NCI-H146 treated with DMSO at 0.1 percent for 48 hours (cell line): Measurements from ENCODE around the gene PCDHGA6.
"Not testable (repeated sequence)": the region's sequence is repeated elsewhere in the genome, so short reads cannot be mapped to it uniquely, and the experiment has no call there.

Experiments used
- DNase-seq: peaks from one replicate; lab custom pipeline; 2025; ENCODE audit not compliant: unreplicated experiment; lab: John Stamatoyannopoulos, UW

PCDHGA6 gene

DNA sequence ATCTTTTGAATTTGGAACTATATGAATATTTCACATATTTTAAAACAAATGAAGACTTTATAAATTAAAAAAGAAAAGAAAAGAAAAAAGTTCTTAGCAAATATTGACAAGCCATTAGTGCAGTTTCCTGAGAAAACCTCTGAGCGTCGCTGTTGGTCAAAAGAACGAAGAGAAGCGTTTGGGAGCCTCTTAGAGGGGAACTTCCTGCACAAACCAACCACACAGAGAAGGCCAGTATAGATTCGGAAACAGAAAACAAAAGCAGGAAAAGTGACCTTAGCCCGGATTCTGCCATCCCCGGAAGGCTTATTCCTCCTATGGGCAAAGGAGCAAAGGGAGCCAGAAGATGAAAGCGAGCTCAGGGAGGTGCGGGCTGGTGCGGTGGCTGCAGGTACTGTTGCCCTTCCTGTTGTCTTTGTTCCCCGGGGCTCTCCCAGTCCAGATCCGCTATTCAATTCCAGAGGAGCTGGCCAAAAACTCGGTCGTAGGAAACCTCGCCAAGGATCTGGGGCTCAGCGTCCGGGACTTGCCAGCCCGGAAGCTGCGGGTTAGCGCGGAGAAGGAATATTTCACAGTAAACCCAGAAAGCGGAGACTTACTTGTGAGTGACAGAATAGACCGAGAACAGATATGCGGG is 13.8 kb upstream of the PCDHGA6 start, which contains the start of gene PCDHGB2:
Gene PCDHGB2 (plus strand): TSS at position 205 of the 637 bp plus-strand sequence. CDS start 142 bp downstream, at position 347.
- DNase-seq, result no peak

DNA sequence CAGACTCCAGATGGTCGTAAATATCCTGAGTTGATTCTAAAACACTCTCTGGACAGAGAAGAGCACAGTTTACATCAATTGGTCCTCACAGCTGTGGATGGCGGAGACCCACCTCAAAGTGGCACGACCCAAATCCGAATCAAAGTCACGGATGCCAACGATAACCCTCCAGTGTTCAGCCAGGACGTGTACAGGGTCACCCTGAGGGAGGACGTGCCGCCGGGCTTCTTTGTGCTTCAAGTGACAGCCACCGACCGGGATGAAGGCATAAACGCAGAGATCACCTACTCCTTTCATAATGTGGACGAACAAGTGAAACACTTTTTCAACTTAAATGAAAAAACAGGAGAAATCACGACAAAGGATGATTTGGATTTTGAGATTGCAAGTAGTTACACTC is 13.0 kb upstream of the PCDHGA6 start:
- DNase-seq, result no peak

DNA sequence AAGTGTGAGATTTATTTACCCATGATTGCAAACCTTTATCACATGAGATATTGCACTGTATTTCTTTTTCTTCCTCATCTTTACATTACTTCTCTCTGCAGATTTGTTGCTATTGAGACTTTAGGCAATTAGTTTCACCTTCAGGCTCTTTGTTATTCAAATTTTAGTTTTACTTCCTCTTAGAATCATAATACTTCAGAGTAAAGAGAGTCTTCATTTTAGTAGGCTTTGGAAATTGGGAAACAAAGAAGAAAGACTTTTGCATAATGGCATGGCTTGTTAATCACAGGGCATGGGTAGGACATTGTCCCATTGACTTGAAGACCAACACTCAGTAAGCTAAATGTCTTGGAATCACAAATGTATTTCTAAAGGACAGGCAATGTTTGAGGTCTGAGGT is 11.0 kb upstream of the PCDHGA6 start:
- DNase-seq, result no peak

DNA sequence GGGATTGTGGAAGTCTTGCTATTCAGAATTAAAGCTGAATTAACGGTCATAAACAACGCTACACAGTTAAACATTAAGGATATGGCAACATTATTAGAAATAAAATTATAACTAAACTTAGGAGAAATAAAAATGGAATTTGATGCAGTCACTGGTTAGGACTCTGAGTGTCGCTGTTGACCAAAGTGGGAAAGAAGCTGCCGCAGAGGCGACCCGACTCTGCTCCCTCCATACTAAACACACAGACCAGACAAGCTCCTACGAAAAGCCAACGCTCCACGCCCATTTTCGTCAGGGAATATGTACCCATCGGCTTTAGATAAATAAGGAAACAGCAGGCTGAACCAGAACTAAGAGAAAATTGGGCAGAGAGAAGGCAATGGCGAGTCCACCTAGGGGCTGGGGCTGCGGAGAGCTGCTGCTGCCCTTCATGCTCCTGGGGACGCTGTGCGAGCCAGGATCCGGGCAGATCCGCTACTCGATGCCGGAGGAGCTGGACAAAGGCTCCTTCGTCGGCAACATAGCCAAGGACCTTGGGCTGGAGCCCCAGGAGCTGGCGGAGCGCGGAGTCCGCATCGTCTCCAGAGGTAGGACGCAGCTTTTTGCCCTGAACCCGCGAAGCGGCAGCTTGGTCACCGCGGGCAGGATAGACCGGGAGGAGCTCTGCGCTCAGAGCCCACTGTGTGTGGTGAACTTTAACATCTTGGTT is 9.6 kb upstream of the PCDHGA6 start, which contains the start of gene PCDHGA5:
Gene PCDHGA5 (plus strand): TSS at position 211 of the 709 bp plus-strand sequence. CDS start 169 bp downstream, at position 380.
- no peak for DNase-seq

DNA sequence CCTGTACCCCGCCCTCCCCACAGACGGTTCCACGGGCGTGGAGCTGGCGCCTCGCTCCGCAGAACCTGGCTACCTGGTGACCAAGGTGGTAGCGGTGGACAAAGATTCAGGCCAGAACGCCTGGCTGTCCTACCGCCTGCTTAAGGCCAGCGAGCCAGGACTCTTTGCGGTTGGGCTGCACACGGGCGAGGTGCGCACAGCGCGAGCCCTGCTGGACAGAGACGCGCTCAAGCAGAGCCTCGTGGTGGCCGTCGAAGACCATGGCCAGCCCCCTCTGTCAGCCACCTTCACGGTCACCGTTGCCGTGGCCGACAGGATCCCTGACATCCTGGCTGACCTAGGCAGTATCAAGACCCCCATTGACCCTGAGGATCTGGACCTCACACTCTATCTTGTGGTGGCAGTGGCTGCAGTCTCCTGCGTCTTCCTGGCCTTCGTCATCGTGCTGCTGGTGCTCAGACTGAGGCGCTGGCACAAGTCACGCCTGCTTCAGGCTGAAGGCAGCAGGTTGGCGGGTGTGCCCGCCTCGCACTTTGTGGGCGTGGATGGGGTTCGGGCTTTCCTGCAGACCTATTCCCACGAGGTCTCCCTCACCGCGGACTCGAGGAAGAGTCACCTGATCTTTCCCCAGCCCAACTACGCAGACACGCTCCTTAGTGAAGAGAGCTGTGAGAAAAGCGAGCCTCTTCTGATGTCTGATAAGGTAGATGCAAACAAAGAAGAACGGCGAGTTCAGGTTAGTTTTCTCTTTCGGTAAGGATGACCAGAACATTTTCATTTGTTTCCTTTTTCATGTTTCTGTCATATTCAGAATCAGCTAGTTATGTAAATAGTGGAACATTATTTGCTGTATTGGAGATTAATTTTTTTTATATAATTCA is 7.4 kb upstream of the PCDHGA6 start:
- no peak for DNase-seq

DNA sequence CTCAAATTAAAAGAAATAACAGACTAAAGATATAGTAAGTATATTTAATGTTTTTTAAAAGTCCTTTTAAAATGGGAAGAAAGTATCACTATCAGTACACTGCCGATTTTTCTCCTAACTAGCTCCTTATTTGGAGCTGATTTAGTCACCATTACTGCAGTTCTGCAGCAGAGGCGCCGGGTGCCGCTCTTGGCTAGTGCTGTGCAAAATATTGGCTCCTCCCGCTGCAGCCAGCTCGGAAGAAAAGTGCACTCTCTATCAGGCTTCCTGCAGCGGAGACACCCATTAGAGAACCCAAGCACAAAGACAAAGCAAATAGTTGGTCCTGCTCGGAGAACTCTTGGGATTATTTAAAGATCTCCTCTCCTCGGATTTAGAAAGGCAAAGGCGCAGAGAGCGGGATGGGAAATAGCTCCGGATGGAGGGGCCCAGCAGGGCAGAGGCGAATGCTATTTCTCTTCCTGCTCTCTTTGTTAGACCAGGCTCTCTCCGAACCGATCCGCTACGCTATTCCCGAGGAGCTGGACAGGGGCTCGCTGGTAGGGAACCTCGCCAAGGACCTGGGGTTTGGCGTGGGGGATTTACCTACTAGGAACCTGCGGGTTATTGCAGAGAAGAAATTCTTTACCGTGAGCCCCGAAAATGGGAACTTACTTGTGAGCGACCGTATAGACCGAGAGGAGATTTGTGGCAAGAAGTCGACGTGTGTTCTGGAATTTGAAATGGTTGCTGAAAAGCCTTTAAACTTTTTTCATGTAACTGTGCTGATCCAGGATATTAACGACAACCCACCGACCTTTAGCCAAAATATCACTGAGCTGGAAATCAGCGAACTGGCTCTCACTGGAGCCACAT is 3.5 kb upstream of the PCDHGA6 start, which contains the start of gene PCDHGB3:
Gene PCDHGB3 (plus strand): TSS at position 249 of the 855 bp plus-strand sequence. CDS start 153 bp downstream, at position 402.
- no peak for DNase-seq

DNA sequence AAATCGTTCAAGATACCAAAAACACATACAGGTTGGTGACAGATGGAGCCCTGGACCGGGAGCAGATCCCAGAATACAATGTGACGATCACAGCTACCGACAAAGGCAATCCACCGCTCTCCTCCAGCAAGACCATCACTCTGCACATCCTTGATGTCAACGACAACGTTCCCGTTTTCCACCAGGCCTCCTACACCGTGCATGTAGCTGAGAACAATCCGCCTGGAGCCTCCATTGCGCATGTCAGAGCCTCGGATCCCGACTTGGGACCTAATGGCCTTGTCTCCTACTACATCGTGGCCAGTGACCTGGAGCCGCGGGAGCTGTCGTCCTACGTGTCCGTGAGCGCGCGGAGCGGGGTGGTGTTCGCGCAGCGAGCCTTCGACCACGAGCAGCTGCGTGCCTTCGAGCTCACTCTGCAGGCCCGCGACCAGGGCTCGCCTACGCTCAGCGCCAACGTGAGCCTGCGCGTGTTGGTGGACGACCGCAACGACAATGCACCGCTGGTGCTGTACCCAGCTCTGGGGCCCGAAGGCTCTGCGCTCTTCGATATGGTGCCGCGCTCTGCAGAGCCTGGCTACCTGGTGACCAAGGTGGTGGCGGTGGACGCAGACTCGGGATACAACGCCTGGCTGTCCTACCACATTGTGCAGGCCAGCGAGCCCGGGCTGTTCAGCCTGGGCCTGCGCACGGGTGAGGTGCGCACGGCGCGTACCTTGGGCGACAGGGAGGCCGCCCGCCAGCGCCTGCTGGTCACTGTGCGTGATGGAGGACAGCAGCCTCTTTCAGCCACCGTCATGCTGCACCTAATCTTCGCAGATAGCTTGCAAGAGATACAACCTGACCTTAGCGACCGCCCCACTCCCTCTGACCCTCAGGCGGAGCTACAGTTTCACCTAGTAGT is 1.9 kb upstream of the PCDHGA6 start:
- no peak for DNase-seq

DNA sequence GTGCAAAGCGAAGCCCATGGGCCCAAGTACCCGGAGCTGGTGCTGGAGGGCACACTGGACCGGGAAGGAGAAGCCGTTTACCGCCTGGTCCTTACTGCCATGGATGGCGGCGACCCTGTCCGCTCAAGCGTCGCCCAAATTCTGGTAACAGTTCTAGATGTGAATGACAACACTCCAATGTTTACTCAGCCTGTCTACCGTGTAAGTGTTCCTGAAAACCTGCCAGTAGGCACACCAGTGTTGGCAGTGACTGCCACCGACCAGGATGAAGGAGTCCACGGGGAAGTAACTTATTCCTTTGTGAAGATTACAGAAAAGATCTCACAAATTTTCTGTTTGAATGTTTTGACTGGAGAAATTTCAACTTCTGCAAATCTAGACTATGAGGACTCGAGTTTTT is 936 bp downstream of the PCDHGA6 start:
- no peak for DNase-seq

DNA sequence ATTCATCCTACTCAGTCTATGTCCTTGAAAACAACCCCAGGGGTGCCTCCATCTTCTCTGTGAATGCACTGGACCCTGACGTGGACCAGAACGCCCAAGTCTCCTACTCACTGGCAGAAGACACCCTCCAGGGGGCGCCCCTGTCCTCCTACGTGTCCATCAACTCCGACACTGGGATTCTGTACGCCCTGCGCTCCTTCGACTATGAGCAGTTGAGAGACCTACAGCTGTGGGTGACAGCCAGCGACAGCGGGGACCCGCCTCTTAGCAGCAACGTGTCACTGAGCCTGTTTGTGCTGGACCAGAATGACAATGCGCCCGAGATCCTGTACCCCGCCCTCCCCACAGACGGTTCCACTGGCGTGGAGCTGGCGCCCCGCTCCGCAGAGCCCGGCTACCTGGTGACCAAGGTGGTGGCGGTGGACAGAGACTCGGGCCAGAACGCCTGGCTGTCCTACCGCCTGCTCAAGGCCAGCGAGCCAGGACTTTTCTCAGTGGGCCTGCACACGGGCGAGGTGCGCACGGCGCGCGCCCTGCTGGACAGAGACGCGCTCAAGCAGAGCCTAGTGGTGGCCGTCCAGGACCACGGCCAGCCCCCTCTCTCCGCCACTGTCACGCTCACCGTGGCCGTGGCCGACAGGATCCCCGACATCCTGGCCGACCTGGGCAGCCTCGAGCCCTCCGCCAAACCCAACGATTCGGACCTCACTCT is 1.9 kb downstream of the PCDHGA6 start:
- not testable (repeated sequence) for DNase-seq

DNA sequence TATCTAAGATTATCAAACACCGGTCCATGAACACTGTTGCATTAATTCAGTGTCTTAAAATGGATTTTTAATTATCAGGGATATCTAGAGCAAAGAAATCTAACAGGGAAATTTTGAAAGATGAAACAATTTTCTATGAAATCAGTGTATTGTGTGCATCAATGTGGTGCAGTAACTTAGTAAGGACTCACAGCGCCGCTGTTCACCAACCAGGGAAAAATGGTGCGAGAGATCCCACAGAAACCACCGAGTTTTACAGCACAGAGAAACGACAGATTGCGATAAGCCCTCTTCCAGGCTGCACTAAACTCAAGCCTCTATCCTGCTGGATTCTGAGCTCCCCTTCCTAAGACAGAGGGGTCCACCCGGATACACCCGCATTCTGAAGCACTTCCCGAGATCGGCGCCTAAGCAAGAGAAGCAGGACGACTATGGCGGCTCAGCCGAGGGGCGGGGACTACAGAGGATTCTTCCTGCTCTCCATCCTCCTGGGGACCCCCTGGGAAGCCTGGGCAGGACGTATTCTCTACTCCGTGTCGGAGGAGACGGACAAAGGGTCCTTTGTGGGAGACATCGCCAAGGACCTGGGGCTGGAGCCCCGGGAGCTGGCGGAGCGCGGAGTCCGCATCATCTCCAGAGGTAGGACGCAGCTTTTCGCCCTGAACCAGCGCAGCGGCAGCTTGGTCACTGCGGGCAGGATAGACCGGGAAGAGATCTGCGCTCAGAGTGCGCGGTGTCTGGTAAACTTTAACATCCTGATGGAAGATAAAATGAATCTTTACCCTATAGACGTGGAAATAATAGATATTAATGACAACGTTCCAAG is 9.0 kb downstream of the PCDHGA6 start, which contains the start of gene PCDHGA7:
Gene PCDHGA7 (plus strand): TSS at position 274 of the 826 bp plus-strand sequence. CDS start 158 bp downstream, at position 432.
- DNase-seq, result no peak

DNA sequence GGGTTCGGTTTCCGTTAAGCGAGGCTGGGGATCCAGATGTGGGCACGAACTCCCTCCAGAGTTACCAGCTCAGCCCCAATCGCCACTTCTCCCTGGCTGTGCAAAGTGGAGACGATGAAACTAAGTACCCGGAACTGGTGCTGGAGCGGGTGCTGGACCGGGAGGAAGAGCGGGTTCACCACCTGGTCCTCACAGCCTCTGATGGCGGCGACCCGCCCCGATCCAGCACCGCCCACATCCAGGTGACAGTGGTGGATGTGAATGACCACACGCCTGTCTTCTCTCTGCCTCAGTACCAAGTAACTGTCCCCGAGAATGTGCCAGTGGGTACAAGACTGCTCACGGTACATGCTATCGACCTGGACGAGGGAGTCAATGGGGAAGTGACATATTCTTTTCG is 9.7 kb downstream of the PCDHGA6 start:
- DNase-seq, result no peak

DNA sequence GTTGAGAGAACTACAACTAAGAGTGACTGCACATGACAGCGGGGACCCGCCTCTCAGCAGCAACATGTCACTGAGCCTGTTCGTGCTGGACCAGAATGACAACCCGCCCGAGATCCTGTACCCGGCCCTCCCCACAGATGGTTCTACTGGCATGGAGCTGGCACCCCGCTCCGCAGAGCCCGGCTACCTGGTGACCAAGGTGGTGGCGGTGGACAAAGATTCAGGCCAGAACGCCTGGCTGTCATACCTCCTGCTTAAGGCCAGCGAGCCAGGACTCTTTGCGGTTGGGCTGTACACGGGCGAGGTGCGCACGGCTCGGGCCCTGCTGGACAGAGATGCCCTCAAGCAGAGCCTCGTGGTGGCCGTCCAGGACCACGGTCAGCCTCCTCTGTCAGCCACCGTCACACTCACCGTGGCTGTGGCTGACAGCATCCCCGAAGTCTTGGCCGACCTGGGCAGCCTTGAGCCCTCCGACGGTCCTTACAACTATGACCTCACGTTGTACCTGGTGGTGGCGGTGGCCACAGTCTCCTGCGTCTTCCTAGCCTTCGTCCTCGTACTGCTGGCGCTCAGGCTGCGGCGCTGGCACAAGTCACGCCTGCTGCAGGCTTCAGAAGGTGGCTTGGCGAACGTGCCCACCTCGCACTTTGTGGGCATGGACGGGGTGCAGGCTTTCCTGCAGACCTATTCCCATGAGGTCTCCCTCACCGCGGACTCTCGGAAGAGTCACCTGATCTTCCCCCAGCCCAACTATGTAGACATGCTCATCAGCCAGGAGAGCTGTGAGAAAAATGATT is 11.0 kb downstream of the PCDHGA6 start:
- no peak for DNase-seq

DNA sequence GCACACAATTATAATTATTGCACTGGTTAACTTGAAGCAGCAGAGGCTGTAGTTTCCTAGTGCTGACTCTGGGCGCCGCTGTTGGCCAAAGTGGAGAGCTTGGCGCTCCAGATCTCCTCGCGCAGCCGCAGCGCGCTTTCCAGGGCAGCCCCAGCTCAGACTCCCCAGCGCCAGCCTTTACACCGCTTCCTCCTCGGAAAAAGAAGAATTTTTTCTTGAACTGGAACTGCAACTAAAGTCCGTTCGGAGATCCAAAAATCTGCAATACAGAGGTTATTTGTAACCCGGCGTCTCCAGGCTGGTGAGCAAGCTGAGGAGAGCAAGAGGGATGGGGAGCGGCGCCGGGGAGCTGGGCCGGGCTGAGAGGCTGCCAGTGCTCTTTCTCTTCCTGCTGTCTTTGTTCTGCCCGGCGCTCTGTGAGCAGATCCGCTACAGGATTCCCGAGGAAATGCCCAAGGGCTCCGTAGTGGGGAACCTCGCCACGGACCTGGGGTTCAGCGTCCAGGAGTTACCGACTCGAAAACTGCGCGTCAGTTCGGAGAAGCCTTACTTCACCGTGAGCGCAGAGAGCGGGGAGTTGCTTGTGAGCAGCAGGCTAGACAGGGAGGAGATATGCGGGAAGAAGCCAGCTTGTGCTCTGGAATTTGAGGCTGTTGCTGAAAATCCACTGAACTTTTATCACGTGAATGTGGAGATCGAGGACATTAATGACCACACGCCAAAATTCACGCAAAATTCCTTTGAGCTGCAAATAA is 14.0 kb downstream of the PCDHGA6 start, which contains the start of gene PCDHGB4:
Gene PCDHGB4 (plus strand): TSS at position 142 of the 755 bp plus-strand sequence. CDS start 187 bp downstream, at position 329.
- DNase-seq, result not testable (repeated sequence)

DNA sequence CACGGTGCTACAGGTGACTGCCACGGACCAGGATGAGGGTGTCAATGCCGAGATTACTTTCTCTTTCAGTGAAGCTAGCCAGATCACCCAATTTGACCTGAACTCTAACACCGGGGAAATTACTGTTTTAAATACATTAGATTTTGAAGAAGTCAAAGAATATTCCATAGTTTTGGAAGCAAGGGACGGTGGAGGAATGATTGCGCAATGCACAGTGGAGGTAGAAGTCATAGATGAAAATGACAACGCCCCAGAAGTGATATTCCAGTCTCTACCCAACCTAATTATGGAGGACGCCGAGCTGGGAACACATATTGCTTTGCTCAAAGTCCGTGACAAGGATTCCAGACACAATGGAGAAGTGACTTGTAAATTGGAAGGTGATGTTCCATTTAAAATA is 15.0 kb downstream of the PCDHGA6 start:
- no peak for DNase-seq

DNA sequence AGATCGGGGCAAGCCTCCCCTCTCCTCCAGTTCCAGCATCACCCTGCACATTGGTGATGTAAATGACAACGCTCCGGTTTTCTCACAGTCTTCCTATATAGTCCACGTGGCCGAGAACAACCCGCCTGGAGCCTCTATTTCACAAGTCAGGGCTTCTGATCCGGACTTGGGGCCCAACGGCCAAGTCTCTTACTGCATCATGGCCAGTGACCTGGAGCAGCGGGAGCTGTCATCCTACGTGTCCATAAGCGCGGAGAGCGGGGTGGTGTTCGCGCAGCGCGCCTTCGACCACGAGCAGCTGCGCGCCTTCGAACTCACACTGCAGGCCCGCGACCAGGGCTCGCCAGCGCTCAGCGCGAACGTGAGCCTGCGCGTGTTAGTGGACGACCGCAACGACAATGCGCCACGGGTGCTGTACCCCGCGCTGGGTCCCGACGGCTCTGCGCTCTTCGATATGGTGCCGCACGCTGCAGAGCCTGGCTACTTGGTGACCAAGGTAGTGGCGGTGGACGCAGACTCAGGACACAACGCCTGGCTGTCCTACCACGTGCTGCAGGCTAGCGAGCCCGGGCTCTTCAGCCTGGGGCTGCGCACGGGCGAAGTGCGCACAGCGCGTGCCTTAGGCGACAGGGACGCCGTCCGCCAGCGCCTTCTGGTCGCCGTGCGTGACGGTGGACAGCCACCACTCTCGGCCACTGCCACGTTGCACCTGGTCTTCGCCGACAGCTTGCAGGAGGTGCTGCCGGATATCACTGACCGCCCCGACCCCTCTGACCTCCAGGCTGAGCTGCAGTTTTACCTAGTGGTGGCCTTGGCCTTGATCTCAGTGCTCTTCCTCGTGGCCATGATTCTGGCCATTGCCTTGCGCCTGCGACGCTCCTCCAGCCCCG is 15.7 kb downstream of the PCDHGA6 start:
- no peak for DNase-seq
